HG03575 (cell line): ENCODE data around the gene PYGM.

Source experiments
- ATAC-seq: cut with Tn5 transposase; IDR thresholded peaks from one replicate; pipeline ENCODE4 v1.9.1; 2021; ENCODE audit not compliant: unreplicated experiment, insufficient number of reproducible peaks, low FRiP score; ENCODE audit errors: extremely low read depth

Gene PYGM

GRCh38 chr11:64744544-64745188 is 15.1 kb downstream of the PYGM start:
- no peak for ATAC-seq

DNA sequence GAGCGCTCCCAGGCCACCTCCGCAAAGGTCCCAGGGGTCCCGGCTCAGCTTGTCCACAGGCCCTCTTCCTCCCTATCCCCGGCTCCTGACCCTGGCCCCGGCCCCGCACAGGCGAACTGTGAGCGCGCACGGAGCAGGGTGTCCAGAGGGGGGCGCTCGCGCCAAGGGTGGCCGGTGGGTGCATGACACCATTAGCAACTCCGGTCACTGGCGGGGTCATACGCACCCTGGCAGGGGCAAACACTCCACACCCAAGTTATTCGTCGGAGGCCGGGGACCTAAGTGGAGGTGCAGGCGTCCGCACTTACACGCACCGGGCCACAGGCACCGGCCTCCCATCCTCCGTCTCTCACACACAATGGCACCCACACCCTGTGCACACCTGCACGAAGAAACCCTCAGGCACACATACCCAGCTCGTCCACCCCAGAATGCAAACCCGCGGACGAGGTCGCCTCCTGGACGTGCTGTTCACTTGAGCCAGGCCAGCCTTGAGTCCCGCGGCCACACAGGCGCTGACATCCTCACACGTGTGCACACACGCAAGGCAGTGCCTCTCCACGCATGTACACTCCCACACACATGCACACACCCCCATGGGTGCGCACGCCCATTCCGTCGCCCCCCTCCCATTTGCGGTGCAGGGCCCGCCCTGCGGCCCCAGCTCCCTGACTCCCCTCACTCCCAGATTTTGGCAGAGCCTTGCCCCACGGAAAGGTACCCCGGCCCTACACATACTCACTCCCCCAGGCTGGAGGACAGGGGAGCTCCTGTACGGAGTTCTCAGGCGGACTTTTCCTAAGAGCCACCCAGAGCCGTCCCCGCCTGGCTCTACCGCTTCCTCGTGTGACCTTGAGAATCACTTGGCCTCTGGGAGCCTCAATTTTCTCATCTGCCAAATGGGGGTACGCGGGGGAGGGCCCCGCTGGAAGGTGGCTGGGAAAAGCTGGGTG is 15.9 kb downstream of the PYGM start, which contains the start of gene RASGRP2:
RASGRP2 (minus strand) TSS at position 552 of the 953 bp plus-strand sequence. CDS start 1,276 bp downstream, outside the sequence.
- ATAC-seq = no peak

DNA sequence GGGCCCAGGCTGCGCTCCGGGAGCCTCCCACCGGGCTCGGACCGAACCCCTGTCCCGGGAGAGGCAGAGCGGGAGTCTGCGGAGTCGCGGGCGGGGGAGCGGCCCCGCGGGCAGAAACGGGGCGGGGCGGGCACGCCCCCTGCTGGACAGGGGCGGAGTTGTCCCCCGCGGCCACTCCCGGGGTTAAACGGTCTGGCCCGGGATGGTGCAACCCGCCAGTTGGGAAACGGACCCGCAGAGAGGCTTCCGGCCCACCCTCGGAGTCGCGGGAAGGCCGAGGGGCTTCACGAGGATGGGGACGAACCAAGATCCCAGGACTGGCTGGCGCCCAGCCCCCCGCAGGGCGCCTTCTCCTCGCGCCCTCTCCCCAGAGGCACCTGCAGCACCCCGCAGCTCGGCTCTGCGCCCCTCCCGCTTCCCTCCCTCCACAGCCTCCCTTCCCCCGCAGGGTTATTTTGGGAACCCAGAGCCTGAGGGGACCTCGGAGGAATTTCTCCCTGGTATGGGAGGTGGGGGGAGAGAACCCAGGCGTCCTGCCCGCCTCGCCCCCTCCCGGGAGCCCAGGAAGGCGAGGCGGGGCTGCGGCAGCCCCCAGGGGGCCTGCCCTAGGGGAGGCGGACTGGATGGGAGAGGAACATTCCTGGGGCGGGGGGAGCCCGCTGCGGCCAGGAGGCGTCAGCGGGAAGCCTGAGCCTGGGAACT is 16.7 kb downstream of the PYGM start:
- no peak for ATAC-seq

DNA sequence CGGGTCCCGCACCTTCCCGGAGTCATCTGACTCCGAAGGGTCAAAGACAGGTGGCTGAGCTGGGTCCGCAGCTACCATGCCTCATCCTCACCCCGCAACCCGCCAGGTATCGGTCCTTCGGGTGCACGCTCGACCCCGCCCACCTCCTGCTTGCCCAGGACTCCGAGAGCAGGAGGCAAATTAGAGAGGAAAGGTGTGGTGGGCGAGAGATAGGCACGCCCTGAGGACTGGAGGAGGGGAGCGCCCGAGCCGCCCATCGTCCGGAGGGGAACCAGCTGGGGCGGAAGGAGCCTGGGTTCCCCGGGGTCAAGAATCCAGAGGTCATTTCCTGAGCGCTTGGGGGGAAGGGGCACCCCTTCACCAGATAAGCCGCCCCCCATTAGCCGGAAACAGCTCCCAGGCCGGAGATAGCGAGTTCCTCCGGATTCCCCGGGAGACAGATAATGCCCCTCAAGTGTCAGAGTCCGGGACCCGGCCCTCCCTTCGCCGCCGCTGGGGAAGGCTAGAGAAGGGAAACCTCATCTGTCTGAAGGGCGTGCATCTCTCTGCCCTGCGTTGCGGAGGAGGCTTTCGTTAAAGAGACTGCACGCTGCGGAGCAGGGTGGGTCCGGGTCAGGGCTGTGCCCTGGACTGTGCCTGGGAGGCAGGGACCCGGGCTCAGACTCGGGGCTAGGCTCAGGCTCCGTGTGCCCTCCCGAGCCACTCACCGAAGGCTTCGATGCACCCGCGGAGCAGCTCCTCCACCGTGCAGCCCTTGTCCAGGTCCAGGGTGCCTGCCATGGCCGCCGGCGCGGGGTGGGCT is 17.5 kb downstream of the PYGM start:
- no peak for ATAC-seq

- ATAC-seq = no peak
Measured at GRCh38 chr11:64741375-64742086, 18.2 kb downstream of the PYGM start.

DNA sequence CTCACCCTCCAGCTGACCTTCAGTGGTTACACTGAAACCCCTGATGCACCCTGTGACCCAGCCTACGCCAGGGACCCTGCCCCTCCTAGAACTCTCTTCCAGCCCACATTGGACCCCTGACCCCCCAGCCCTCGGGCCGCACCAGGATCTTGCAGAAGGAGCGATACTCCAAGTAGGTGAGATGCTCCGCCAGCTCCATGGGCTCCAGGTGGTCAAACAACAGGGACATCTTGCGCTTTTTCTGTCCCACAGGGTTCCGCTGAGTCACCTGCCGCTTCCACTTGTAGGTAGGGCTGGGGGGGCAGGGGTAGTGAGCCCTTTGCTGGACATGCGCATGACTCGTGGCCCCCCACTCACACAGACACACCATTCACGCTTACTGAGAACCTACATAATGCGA is 19.9 kb downstream of the PYGM start:
- no peak for ATAC-seq

- no peak for ATAC-seq
Measured at GRCh38 chr11:64736654-64737053, 23.1 kb downstream of the PYGM start.

DNA sequence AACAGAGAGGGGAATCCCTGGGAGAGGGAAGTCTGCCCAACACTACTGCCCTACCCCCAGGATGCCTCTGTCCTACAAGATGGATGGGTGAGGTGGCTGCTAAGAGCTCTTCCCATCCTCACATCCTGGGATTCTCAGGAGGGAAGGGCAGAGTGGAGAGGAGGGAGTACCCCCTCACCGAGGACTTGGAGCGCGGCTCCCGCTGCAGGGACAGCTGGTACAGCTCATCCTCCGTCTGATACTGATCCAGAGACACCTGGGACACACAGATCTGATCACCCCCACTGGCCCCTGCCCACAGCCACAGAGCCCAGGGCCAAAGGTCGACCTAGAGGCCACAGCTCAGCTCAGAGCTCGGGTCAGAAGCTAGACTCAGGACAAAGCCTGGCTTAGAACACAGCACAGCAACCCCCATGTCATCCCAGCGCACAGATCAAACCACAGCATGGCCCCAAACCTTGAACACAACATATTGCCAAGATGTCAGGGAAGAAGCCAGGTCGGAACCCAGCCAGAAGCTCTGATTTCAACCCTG is 24.0 kb downstream of the PYGM start:
- no peak for ATAC-seq

GRCh38 chr11:64734811-64735724 is 24.7 kb downstream of the PYGM start:
- ATAC-seq = no peak

DNA sequence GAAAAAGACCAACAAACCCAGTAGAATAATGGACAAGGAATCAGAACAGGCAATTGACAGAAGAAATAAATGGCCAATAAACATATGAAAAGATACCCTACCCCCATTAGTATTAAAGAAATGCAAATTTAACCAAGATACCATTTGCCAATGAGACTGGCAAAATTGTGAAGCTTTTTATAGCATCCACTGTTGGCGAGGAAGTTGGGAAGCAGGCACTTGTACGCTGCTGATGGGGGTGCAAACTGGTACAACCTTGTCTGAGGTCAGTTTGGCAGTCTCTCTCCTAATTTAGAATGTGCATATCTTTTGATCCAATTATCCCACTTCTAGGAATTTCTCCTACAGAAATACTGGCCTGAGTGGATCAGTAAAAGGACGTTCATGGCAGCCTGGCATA is 28.2 kb downstream of the PYGM start:
- ATAC-seq = no peak

DNA sequence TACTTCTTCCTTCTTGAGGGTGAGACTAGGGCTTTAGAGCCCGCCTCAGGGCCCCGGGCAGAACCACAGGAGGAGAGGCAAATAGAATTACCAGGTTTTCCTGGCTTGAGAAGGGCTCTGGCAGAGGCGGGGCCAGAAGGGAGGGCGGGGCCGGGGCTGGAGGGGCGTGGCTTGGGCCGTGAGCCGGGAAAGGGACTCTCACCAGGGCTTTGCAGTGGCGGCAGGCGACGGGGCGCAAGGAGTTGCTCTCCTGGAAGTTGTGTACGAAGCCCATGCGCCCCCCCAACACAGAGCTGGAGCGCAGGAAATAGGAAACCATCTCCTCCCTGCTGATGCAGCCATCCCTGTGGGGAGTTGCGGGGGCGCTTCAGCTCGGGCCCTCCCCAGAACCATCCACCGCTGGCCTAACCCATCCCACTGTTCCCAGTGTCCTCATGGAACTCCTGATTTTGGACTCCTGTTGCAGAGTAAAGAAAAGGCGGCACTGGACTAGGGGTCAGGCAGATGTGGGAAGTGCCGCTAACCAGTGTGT is 29.9 kb downstream of the PYGM start:
- ATAC-seq = no peak

DNA sequence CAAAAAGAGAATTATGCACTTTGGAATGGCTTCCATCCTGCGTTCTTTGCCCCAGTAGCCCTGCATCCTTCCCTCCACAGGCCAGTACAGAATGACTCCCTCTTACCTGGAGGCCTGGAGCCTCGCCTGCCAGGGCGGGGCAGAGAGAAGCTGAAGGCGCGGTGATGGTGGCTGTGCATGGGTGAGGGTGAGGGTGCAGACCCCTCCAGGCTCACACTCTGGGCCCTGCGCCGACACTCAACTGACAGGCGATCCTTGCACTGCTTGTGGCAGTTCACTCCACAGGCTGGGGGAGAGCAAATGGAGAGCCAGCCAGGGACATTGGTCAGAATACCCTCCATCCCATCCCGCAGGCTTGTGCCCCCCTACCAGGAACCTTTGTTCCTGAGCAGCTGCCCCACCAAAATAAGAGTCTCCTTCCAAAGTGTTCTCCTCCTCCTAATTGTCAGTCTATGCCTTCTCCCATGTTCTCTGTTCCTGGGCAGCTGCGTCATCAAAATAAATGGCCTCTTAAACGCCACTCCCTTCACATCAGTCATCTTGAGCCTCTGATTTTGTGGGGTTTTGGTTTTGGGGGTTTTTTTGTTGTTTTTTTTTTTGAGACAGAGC is 30.9 kb downstream of the PYGM start:
- no peak for ATAC-seq

GRCh38 chr11:64726867-64727530 is 32.8 kb downstream of the PYGM start:
- no peak for ATAC-seq

DNA sequence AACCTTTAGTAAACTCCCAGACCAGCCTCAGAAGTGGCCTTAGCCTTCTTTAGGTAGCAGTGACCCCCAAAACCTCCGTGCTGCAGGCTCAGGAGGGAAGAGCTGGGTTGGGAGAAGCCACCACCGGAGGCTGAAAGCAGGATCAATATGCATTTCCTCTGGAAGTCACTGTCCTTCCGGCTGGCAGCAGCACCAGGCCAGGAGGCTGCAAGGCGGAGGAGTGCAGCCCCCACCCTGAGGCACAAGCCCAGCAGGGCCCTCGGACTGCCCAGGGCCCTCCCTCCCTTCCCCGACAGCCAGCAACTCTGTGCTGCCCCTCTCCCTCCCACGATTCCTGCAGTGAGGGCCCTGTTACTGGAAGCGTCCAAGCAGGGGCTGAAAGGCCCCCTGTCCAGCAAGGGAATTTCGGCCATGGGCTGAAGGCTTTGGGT is 33.5 kb downstream of the PYGM start:
- ATAC-seq = no peak

GRCh38 chr11:64724863-64725532 is 34.8 kb downstream of the PYGM start:
- ATAC-seq = no peak
